ENCODE results near the gene KCNT1.

DNA sequence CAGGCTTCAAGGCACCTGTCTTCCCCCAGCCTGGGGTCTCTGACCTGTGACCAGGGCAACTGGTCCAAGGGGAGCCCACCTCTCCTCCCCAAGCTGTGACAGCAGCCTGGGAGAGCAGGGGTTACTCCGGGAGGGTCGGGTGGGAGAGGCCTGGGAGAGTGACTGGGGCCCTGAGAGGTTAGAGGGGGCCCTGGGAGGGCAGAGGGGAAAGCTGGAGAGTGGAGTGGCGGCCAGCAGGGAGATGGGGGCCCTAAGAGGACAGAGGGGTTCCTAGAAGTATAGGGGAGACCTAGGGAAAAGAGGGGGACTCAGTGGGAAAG lies 38.6 kb upstream of the KCNT1 start:
- no peak for TF ChIP-seq EZH2 (IDR thresholded peaks at IDR 0.05)
- TF ChIP-seq EGR1 (IDR thresholded peaks at IDR 0.05; ENCODE audit: low read depth), result no peak
- TF ChIP-seq, protein P1, sequence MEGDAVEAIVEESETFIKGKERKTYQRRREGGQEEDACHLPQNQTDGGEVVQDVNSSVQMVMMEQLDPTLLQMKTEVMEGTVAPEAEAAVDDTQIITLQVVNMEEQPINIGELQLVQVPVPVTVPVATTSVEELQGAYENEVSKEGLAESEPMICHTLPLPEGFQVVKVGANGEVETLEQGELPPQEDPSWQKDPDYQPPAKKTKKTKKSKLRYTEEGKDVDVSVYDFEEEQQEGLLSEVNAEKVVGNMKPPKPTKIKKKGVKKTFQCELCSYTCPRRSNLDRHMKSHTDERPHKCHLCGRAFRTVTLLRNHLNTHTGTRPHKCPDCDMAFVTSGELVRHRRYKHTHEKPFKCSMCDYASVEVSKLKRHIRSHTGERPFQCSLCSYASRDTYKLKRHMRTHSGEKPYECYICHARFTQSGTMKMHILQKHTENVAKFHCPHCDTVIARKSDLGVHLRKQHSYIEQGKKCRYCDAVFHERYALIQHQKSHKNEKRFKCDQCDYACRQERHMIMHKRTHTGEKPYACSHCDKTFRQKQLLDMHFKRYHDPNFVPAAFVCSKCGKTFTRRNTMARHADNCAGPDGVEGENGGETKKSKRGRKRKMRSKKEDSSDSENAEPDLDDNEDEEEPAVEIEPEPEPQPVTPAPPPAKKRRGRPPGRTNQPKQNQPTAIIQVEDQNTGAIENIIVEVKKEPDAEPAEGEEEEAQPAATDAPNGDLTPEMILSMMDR (IDR thresholded peaks at IDR 0.05 in 2 of 3, conservative IDR thresholded peaks at IDR 0.05 in 1 of 3; ENCODE audit: borderline replicate concordance in 1 of 3, insufficient read depth in 1 of 3, low read depth in 2 of 3, low read length in 2 of 3), result no peak
- TF ChIP-seq, protein P2, sequence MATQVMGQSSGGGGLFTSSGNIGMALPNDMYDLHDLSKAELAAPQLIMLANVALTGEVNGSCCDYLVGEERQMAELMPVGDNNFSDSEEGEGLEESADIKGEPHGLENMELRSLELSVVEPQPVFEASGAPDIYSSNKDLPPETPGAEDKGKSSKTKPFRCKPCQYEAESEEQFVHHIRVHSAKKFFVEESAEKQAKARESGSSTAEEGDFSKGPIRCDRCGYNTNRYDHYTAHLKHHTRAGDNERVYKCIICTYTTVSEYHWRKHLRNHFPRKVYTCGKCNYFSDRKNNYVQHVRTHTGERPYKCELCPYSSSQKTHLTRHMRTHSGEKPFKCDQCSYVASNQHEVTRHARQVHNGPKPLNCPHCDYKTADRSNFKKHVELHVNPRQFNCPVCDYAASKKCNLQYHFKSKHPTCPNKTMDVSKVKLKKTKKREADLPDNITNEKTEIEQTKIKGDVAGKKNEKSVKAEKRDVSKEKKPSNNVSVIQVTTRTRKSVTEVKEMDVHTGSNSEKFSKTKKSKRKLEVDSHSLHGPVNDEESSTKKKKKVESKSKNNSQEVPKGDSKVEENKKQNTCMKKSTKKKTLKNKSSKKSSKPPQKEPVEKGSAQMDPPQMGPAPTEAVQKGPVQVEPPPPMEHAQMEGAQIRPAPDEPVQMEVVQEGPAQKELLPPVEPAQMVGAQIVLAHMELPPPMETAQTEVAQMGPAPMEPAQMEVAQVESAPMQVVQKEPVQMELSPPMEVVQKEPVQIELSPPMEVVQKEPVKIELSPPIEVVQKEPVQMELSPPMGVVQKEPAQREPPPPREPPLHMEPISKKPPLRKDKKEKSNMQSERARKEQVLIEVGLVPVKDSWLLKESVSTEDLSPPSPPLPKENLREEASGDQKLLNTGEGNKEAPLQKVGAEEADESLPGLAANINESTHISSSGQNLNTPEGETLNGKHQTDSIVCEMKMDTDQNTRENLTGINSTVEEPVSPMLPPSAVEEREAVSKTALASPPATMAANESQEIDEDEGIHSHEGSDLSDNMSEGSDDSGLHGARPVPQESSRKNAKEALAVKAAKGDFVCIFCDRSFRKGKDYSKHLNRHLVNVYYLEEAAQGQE (IDR thresholded peaks at IDR 0.05; ENCODE audit: low read depth), result no peak
- no peak for TF ChIP-seq ELF1 (IDR thresholded peaks at IDR 0.05; ENCODE audit: borderline replicate concordance, low read depth)
- no peak for TF ChIP-seq POLR2AphosphoS5 (IDR thresholded peaks at IDR 0.05; ENCODE audit: low read depth, low read length)
- TF ChIP-seq YY1 (IDR thresholded peaks at IDR 0.05; ENCODE audit: extremely low read depth, insufficient replicate concordance, low read depth, low read length), result no peak
- TF ChIP-seq SRF (IDR thresholded peaks at IDR 0.05; ENCODE audit: low read depth), result no peak

Measured in HCT116 (cell line).